NB4 (cell line): ENCODE results near the gene PHF11.

Source experiments
- CTCF ChIP-seq: IDR thresholded peaks from one replicate; pipeline ENCODE4 v1.5.1; 2012; ENCODE audit warnings: low read depth, low read length
- MAX ChIP-seq: IDR thresholded peaks from 2 replicates; pipeline ENCODE4 v1.6.1; 2011; ENCODE audit warnings: low read depth, low read length
- MYC ChIP-seq: IDR thresholded peaks from 2 replicates; pipeline ENCODE4 v1.6.1; 2011; ENCODE audit warnings: low read depth, low read length
- POLR2A ChIP-seq: IDR thresholded peaks from 2 replicates; pipeline ENCODE4 v1.6.1; 2011; ENCODE audit warnings: mild to moderate bottlenecking; ENCODE audit not compliant: insufficient read length; ENCODE audit errors: extremely low read depth

GRCh38 chr13:49464085-49464484, 31.7 kb upstream of the PHF11 start:
- TF ChIP-seq CTCF (no peak), POLR2A (no peak), MYC (no peak), MAX (no peak)
